Spleen (tissue), 7 donors: ENCODE results near the gene TRNP1.

ENCODE experiments used
- CTCF ChIP-seq, 11 experiments: fragments of 200-600 bp in 7 of 11; fragments of 450-650 bp in 4 of 11; sonication (generic) in 4 of 11; IDR thresholded peaks in 8 of 11; conservative IDR thresholded peaks in 3 of 11; 1 replicate in 7 of 11; 2 replicates in 4 of 11; pipeline versions ENCODE4 v1.4.0 to v1.8.0; 2016 to 2021; ENCODE audit warnings: antibody characterized with exemption in 11 of 11, inconsistent platforms in 4 of 11, mild to moderate bottlenecking in 1 of 11
- POLR2A ChIP-seq, 3 donors: fragments of 450-650 bp; IDR thresholded peaks; one replicate each; pipeline ENCODE4 v1.5.1; 2017; ENCODE audit warnings: antibody characterized with exemption in 3 of 3, mild to moderate bottlenecking in 1 of 3
- POLR2AphosphoS5 ChIP-seq, 3 donors: sonication (generic); formaldehyde crosslinking; IDR thresholded peaks; one replicate each; pipeline ENCODE4 v1.5.1; 2017; ENCODE audit warnings: antibody characterized with exemption in 3 of 3
- donor health status: DM: no; HTN: no; CAD: no; lungs with moderate emphysema.
- donor health status: DM: no; HTN: no; CAD: no.
- donor health status: DM: no; HTN: no; CAD: no.

- TF ChIP-seq CTCF (IDR thresholded peaks at IDR 0.05 in 8 of 11, conservative IDR thresholded peaks at IDR 0.05 in 3 of 11) (no peak), POLR2A (IDR thresholded peaks at IDR 0.05) (no peak), POLR2AphosphoS5 (IDR thresholded peaks at IDR 0.05) (no peak)
Observed at GRCh38 chr1:26953374-26953773, 40.1 kb upstream of the TRNP1 start.
